Panc1 (cell line): ENCODE data around the gene SNX13. TPM values are rescaled to one million over a fixed set of nuclear protein-coding genes. Genes with fewer than 3 reads are reported as not detected.

ENCODE experiments used
- ATAC-seq: fragments of 200-7000 bp; cut with Tn5 transposase; 2 replicates; pipeline ENCODE4 v1.9.1; 2020; ENCODE audit warnings: mild to moderate bottlenecking, moderate library complexity
- BruUV-seq: library from RNA; stranded (reverse); fragments of 400-500 nt; replicated peaks from 2 replicates; lab custom pipeline; 2021; lab: Mats Ljungman, UMichigan
- CTCF ChIA-PET: fragments of 300-600 bp; sonication (Branson Sonifier 250); formaldehyde crosslinking; loops from one replicate; lab custom pipeline; 2022; ENCODE audit warnings: antibody characterized with exemption; lab: Charles Lee
- POLR2A ChIA-PET: fragments of 300-600 bp; sonication (Branson Sonifier 250); formaldehyde crosslinking; loops from one replicate; lab custom pipeline; 2022; ENCODE audit warnings: antibody characterized with exemption; lab: Charles Lee
- DNase-seq: peaks from one replicate; pipeline ENCODE4 v3.0.0-alpha.2; 2010; ENCODE audit warnings: low read depth, low spot score
- H3K27ac ChIP-seq: 2 replicates; pipeline ENCODE4 v1.5.1; 2011; ENCODE audit warnings: mild to moderate bottlenecking, low read length, inconsistent platforms
- H3K27me3 ChIP-seq: fragments of 200-500 bp; sonication (Bioruptor generic); 2 replicates; pipeline ENCODE4 v1.6.0; 2014; ENCODE audit warnings: low read length, inconsistent platforms; ENCODE audit not compliant: control insufficient read depth, insufficient read depth
- H3K36me3 ChIP-seq: fragments of 200-500 bp; sonication (Bioruptor generic); 2 replicates; pipeline ENCODE4 v1.5.1; 2014; ENCODE audit warnings: inconsistent platforms, mild to moderate bottlenecking, low read length, moderate library complexity; ENCODE audit not compliant: control insufficient read depth, insufficient read depth
- H3K4me1 ChIP-seq: 2 replicates; pipeline ENCODE4 v1.5.1; 2011; ENCODE audit warnings: inconsistent platforms, mild to moderate bottlenecking, low read length, moderate library complexity; ENCODE audit not compliant: control insufficient read depth, insufficient read depth
- H3K4me3 ChIP-seq, 2 experiments: 2 replicates each; pipeline ENCODE4 v1.5.1; 2011 to 2012; ENCODE audit warnings: low read depth in 2 of 2, low read length in 2 of 2, mild to moderate bottlenecking in 2 of 2, inconsistent platforms in 1 of 2, moderate library complexity in 1 of 2
- H3K9me3 ChIP-seq: fragments of 200-500 bp; sonication (Bioruptor generic); 2 replicates; pipeline ENCODE4 v1.5.1; 2014; ENCODE audit warnings: low read depth, mild to moderate bottlenecking, inconsistent platforms, low read length, moderate library complexity; ENCODE audit not compliant: control insufficient read depth, insufficient read depth
- POLR2AphosphoS5 ChIP-seq: IDR thresholded peaks from 2 replicates; pipeline ENCODE4 v1.6.1; 2012; ENCODE audit warnings: mild to moderate bottlenecking, low read depth, low read length, moderate library complexity
- SIN3A ChIP-seq: IDR thresholded peaks from 2 replicates; pipeline ENCODE4 v1.6.1; 2012; ENCODE audit warnings: low read depth, mild to moderate bottlenecking, low read length, moderate library complexity, borderline replicate concordance; ENCODE audit not compliant: insufficient read depth
- TCF7L2 ChIP-seq: IDR thresholded peaks from 2 replicates; pipeline ENCODE4 v1.6.1; 2011; ENCODE audit warnings: mild to moderate bottlenecking, low read depth, low read length, inconsistent platforms
- in situ Hi-C: cut with HindIII; loops from 2 replicates; pipeline ENCODE4 v1.10.0; 2016; ENCODE audit warnings: low sequenced_read_pairs, low pct_unique_long_range_greater_than_20kb
- intact Hi-C: fragments of 100-400 bp; cut with micrococcal nuclease; formaldehyde crosslinking; loops from one replicate; pipeline ENCODE4 v1.10.0; 2022; ENCODE audit not compliant: unreplicated experiment
- total RNA-seq: library from RNA; stranded (reverse); gene quantifications from one replicate; pipeline ENCODE4 v1.2.1, GENCODE V29; 2021; ENCODE audit not compliant: unreplicated experiment
- TF ChIP-seq, protein P1 (sequence below): fragments of 450-650 bp; IDR thresholded peaks from 2 replicates; pipeline ENCODE4 v1.5.1; 2017; ENCODE audit warnings: mild to moderate bottlenecking
- TF ChIP-seq, protein P2 (sequence below), 2 experiments: IDR thresholded peaks; 2 replicates each; pipeline ENCODE4 v1.6.1; 2011 to 2012; ENCODE audit warnings: low read depth in 2 of 2, control low read depth in 1 of 2, low read length in 1 of 2, mild to moderate bottlenecking in 1 of 2, moderate library complexity in 1 of 2; ENCODE audit not compliant: insufficient read depth in 1 of 2

Gene SNX13
- total RNA-seq, 1 experiment from 2014 or later: 53.3 TPM

DNA sequence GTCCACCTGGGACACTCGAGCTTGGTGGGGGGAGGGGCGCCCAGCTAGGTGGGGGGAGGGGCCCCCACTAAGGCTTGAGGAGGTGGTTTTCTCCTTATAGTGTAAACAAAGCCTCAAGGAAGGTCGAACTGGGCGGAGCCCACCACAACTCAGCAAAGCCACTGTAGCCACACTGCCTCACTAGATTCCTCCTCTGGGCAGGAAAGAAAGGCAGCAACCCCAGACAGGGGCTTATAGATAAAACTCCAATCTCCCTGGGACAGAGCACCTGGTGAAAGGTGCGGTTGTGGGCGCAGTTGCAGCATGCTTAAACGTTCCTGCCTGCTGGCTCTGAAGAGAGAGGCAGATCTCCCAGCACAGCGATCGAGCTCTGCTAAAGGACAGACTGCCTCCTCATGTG is 133.1 kb downstream of the SNX13 start:
- Histone ChIP-seq H3K27me3 (no peaks in the 10 kb centered on the region), H3K27ac (no peak overlapping the region), H3K36me3 (peaks cover 4% of the 10 kb centered on the region; the same call in 1 of the 2 replicates), H3K4me3 (no peak overlapping the region), H3K4me1 (no peaks in the 10 kb centered on the region), H3K9me3 (no peaks in the 10 kb centered on the region)
- in situ Hi-C loops: no loop called here
- ChIA-PET CTCF (interaction anchor here (0.6 kb wide), 1 partner anchor 11 kb away, joined by 5 read pairs; no protein-coding TSS in a partner anchor), POLR2A (interaction anchor here (0.6 kb wide), 1 partner anchor 70 kb away, joined by 3 read pairs; no protein-coding TSS in a partner anchor)
- intact Hi-C loops: no loop called here
- TF ChIP-seq, protein P1, sequence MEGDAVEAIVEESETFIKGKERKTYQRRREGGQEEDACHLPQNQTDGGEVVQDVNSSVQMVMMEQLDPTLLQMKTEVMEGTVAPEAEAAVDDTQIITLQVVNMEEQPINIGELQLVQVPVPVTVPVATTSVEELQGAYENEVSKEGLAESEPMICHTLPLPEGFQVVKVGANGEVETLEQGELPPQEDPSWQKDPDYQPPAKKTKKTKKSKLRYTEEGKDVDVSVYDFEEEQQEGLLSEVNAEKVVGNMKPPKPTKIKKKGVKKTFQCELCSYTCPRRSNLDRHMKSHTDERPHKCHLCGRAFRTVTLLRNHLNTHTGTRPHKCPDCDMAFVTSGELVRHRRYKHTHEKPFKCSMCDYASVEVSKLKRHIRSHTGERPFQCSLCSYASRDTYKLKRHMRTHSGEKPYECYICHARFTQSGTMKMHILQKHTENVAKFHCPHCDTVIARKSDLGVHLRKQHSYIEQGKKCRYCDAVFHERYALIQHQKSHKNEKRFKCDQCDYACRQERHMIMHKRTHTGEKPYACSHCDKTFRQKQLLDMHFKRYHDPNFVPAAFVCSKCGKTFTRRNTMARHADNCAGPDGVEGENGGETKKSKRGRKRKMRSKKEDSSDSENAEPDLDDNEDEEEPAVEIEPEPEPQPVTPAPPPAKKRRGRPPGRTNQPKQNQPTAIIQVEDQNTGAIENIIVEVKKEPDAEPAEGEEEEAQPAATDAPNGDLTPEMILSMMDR: no peak
- TF ChIP-seq POLR2AphosphoS5 (no peak), SIN3A (no peak), TCF7L2 (no peak)
- TF ChIP-seq, protein P2, sequence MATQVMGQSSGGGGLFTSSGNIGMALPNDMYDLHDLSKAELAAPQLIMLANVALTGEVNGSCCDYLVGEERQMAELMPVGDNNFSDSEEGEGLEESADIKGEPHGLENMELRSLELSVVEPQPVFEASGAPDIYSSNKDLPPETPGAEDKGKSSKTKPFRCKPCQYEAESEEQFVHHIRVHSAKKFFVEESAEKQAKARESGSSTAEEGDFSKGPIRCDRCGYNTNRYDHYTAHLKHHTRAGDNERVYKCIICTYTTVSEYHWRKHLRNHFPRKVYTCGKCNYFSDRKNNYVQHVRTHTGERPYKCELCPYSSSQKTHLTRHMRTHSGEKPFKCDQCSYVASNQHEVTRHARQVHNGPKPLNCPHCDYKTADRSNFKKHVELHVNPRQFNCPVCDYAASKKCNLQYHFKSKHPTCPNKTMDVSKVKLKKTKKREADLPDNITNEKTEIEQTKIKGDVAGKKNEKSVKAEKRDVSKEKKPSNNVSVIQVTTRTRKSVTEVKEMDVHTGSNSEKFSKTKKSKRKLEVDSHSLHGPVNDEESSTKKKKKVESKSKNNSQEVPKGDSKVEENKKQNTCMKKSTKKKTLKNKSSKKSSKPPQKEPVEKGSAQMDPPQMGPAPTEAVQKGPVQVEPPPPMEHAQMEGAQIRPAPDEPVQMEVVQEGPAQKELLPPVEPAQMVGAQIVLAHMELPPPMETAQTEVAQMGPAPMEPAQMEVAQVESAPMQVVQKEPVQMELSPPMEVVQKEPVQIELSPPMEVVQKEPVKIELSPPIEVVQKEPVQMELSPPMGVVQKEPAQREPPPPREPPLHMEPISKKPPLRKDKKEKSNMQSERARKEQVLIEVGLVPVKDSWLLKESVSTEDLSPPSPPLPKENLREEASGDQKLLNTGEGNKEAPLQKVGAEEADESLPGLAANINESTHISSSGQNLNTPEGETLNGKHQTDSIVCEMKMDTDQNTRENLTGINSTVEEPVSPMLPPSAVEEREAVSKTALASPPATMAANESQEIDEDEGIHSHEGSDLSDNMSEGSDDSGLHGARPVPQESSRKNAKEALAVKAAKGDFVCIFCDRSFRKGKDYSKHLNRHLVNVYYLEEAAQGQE (IDR thresholded peaks at IDR 0.05; ENCODE audit: insufficient read depth in 1 of 2, low read depth in 2 of 2, low read length in 1 of 2): no peak
- DNase-seq (no peak), ATAC-seq (no peak)
- no TSS peak for BruUV-seq

DNA sequence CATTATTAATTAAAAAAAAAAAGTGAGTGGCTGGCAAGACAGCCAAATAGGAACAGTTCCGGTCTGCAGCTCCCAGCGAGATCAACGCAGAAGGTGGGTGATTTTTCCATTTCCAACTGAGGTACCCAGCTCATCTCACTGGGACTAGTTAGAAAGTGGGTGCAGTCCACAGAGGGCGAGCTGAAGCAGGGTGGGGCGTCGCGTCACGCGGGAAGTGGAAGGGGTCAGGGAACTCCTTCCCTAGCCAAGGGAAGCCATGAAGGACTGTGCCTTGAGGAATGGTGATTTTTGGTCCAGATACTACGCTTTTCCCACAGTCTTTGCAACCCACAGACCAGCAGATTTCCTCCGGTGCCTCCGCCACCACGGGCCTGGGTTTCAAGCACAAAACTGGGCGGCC is 133.7 kb downstream of the SNX13 start:
- POLR2A ChIA-PET: interaction anchor here (0.6 kb wide), 1 partner anchor 71 kb away, joined by 3 read pairs; no protein-coding TSS in a partner anchor
- Histone ChIP-seq H3K27ac (no peak overlapping the region), H3K9me3 (no peaks in the 10 kb centered on the region), H3K4me1 (no peaks in the 10 kb centered on the region), H3K36me3 (peaks cover 4% of the 10 kb centered on the region; the same call in 1 of the 2 replicates), H3K27me3 (no peaks in the 10 kb centered on the region), H3K4me3 (no peak overlapping the region)
- intact Hi-C loops (no loop called here), in situ Hi-C loops (no loop called here)
- TF ChIP-seq, protein P2 (IDR thresholded peaks at IDR 0.05; ENCODE audit: insufficient read depth in 1 of 2, low read depth in 2 of 2, low read length in 1 of 2): no peak
- TF ChIP-seq, protein P1: no peak
- TF ChIP-seq SIN3A: no peak
- TF ChIP-seq TCF7L2: no peak
- no peak for TF ChIP-seq POLR2AphosphoS5
- ATAC-seq (no peak), DNase-seq (no peak)
- CTCF ChIA-PET: interaction anchor here (0.6 kb wide), 1 partner anchor 12 kb away, joined by 5 read pairs; no protein-coding TSS in a partner anchor
- no TSS peak for BruUV-seq
